ENCODE data around the gene SLC16A4. TPM values are rescaled to one million over a fixed set of nuclear protein-coding genes. Genes with fewer than 3 reads are reported as not detected.
A peak's percentile ranks its signal among the peaks of the same experiment; 100 is the strongest.

Gene SLC16A4
- total RNA-seq, 1 donor from 2014 or later = 4.4 TPM

GRCh38 chr1:110339407-110340206 is 51.2 kb downstream of the SLC16A4 start:
- H3K4me1 Mint-ChIP-seq (ENCODE audit: low read depth, unreplicated experiment) = peaks cover 23% of the 10 kb centered on the region
- no peak overlapping the region for H3K27ac Mint-ChIP-seq (ENCODE audit: unreplicated experiment)
- H3K27me3 Mint-ChIP-seq (ENCODE audit: unreplicated experiment) = peaks cover 4% of the 10 kb centered on the region
- no peaks in the 10 kb centered on the region for H3K36me3 Mint-ChIP-seq (ENCODE audit: unreplicated experiment)
- peak; percentile 62 for DNase-seq
- TF ChIP-seq CTCF (IDR thresholded peaks at IDR 0.05; ENCODE audit: partially characterized antibody, unreplicated experiment) = peak; percentile 33
- peaks cover 4% of the 10 kb centered on the region for H3K9me3 Mint-ChIP-seq (ENCODE audit: unreplicated experiment)
- no peak overlapping the region for H3K4me3 Mint-ChIP-seq (ENCODE audit: unreplicated experiment)

- no peak for TF ChIP-seq CTCF (IDR thresholded peaks at IDR 0.05; ENCODE audit: partially characterized antibody, unreplicated experiment)
- Mint-ChIP-seq H3K36me3 (ENCODE audit: unreplicated experiment) (no peaks in the 10 kb centered on the region), H3K4me3 (ENCODE audit: unreplicated experiment) (peak within 1 kb of the TSS; percentile 96), H3K4me1 (ENCODE audit: low read depth, unreplicated experiment) (peaks cover 22% of the 10 kb centered on the region), H3K27me3 (ENCODE audit: unreplicated experiment) (peaks cover 4% of the 10 kb centered on the region), H3K9me3 (ENCODE audit: unreplicated experiment) (peaks cover 4% of the 10 kb centered on the region), H3K27ac (ENCODE audit: unreplicated experiment) (peak within 1 kb of the TSS; percentile 97)
- peak; percentile 93 for DNase-seq
Measured at GRCh38 chr1:110338886-110339406, 51.9 kb downstream of the SLC16A4 start, which contains the start of gene RBM15. TSS of gene RBM15 (plus strand) at chr1:110339377. CDS start at chr1:110339406, 29 bp downstream.

- H3K27me3 Mint-ChIP-seq (ENCODE audit: unreplicated experiment) = peaks cover 4% of the 10 kb centered on the region
- H3K4me3 Mint-ChIP-seq (ENCODE audit: unreplicated experiment) = peak overlapping the region; percentile 96
- peak; percentile 91 for DNase-seq
- H3K4me1 Mint-ChIP-seq (ENCODE audit: low read depth, unreplicated experiment) = peaks cover 16% of the 10 kb centered on the region
- peak; percentile 72 for TF ChIP-seq CTCF (IDR thresholded peaks at IDR 0.05; ENCODE audit: partially characterized antibody, unreplicated experiment)
- H3K27ac Mint-ChIP-seq (ENCODE audit: unreplicated experiment) = peak overlapping the region; percentile 97
- H3K36me3 Mint-ChIP-seq (ENCODE audit: unreplicated experiment) = no peaks in the 10 kb centered on the region
- H3K9me3 Mint-ChIP-seq (ENCODE audit: unreplicated experiment) = peaks cover 4% of the 10 kb centered on the region
Measured at GRCh38 chr1:110338309-110338885, 52.4 kb downstream of the SLC16A4 start.

GRCh38 chr1:110337704-110338308 is 53.0 kb downstream of the SLC16A4 start:
- Mint-ChIP-seq H3K27ac (ENCODE audit: unreplicated experiment) (peak overlapping the region; percentile 97), H3K9me3 (ENCODE audit: unreplicated experiment) (peaks cover 4% of the 10 kb centered on the region), H3K36me3 (ENCODE audit: unreplicated experiment) (no peaks in the 10 kb centered on the region), H3K4me3 (ENCODE audit: unreplicated experiment) (peak overlapping the region; percentile 96), H3K27me3 (ENCODE audit: unreplicated experiment) (peaks cover 4% of the 10 kb centered on the region), H3K4me1 (ENCODE audit: low read depth, unreplicated experiment) (peaks cover 14% of the 10 kb centered on the region)
- TF ChIP-seq CTCF (IDR thresholded peaks at IDR 0.05; ENCODE audit: partially characterized antibody, unreplicated experiment) = no peak
- peak; percentile 70 for DNase-seq

All from glutamatergic neuron (in vitro differentiated cells).